Tibial nerve (tissue), 4 donors: ENCODE data around the gene TMEM207.

Experiments used
- EP300 ChIP-seq, 2 donors: sonication (generic); formaldehyde crosslinking; IDR thresholded peaks; one replicate each; pipeline ENCODE4 v1.6.1; 2017; ENCODE audit warnings: antibody characterized with exemption in 2 of 2, mild to moderate bottlenecking in 1 of 2
- POLR2A ChIP-seq, 2 donors: fragments of 450-650 bp; IDR thresholded peaks; one replicate each; pipeline ENCODE4 v1.6.1; 2017; ENCODE audit warnings: antibody characterized with exemption in 2 of 2, mild to moderate bottlenecking in 2 of 2, moderate library complexity in 2 of 2
- TF ChIP-seq, protein P1 (sequence below), 5 experiments: fragments of 200-600 bp in 3 of 5; fragments of 450-650 bp in 2 of 5; sonication (generic) in 3 of 5; IDR thresholded peaks; one replicate each; pipeline ENCODE4 v1.5.1; 2016 to 2019; ENCODE audit warnings: antibody characterized with exemption in 5 of 5, mild to moderate bottlenecking in 3 of 5, moderate library complexity in 2 of 5

GRCh38 chr3:190388703-190389102 lies 61.0 kb downstream of the TMEM207 start:
- TF ChIP-seq, protein P1, sequence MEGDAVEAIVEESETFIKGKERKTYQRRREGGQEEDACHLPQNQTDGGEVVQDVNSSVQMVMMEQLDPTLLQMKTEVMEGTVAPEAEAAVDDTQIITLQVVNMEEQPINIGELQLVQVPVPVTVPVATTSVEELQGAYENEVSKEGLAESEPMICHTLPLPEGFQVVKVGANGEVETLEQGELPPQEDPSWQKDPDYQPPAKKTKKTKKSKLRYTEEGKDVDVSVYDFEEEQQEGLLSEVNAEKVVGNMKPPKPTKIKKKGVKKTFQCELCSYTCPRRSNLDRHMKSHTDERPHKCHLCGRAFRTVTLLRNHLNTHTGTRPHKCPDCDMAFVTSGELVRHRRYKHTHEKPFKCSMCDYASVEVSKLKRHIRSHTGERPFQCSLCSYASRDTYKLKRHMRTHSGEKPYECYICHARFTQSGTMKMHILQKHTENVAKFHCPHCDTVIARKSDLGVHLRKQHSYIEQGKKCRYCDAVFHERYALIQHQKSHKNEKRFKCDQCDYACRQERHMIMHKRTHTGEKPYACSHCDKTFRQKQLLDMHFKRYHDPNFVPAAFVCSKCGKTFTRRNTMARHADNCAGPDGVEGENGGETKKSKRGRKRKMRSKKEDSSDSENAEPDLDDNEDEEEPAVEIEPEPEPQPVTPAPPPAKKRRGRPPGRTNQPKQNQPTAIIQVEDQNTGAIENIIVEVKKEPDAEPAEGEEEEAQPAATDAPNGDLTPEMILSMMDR (IDR thresholded peaks at IDR 0.05) = no peak
- TF ChIP-seq POLR2A (IDR thresholded peaks at IDR 0.05) = no peak
- TF ChIP-seq EP300 (IDR thresholded peaks at IDR 0.05) = no peak
